Measurements from ENCODE around the gene SECTM1.

Gene SECTM1

GRCh38 chr17:82327289-82327688 is 6.3 kb downstream of the SECTM1 start:
- no peak for DNase-seq

GRCh38 chr17:82325286-82326180 is 8.0 kb downstream of the SECTM1 start:
- no peak for DNase-seq

- no peak for DNase-seq
These were observed 8.8 kb downstream of the SECTM1 start for GRCh38 chr17:82324566-82325285.

DNA sequence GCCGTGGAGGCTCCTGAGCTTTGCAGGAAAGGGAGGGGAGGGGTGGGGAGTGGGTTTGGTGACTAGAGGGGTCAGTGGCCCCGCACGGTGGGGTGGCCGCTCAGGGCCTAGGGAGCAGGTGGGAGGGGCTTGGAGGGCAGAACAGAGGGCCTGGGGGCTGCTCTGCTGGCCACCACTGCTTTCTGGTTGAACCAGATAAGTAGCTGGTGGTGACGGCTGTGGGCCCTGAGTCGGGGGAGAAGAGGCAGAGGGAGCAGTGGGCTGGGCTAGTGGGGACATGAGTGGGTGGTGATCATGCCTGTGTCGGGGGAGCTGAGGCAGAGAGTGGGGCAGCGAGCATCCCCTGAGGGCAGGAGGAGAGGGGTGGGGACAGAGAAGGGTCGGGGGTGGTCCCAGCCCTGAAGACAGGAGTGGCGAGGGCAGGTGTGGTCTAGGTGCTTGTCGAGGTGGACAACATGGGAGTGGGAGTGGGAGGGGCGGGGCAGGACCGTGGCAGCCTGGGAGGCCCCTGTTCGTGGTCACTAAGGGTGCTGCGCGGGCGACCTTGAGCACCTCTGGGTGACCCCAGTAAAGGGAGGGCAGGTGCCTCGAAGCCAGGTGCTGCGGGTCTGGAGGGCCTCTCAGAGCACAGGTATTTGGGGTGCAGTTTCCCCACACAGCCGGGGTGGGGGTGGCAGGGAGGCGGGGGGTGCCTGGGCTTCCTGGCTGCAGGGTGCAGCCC is 9.9 kb downstream of the SECTM1 start:
- no peak for DNase-seq

GRCh38 chr17:82322526-82323453 is 10.8 kb downstream of the SECTM1 start:
- no peak for DNase-seq

GRCh38 chr17:82321947-82322466 is 11.6 kb downstream of the SECTM1 start:
- no peak for DNase-seq

DNA sequence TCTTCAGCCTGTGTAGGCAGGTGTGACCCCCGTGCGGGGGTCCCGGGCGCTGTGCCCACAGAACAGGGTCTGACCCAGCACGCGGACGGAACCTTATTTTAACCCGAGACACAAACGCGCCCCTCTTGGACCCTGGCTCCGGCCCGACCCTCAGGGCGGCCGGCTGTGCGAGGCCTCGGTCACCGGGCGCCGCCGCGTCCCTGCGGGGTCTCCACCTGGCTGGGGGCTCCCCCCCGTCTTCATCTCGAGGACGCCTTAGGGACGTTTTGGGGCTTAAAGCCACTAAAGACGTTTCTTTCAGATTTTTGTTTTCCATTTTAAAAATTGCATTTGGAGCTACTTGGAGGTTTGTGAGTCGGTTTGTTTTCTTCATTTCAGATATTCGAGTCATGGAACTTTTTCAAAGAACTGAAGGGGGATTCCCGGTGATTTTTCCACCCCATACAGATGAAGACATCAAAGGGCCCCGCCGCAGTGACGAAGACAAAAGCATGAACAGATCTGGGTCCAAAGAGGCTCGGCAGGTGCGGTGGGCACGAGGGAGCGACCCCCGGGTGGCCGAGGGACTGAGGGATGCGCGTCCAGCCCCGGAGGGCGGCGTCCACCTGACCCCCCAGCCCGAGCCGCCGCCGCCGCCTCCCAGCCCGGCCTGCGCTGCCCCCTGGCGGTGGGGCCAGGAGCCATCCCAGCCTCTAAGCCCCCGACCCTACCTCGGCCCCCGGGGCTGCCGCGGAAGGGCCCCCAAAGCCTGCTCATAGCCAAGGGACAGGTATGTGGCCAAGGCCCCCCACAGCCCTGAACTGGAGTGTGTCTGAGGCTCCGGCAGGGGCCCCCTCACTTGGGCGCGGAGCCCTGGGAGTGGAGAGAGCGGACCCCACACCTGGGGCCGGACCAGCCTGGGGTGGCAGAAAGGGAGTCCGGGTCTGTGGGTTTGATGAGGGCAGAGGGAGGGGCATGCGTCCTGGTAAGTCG is 12.3 kb downstream of the SECTM1 start:
- DNase-seq = peak; percentile 79

DNA sequence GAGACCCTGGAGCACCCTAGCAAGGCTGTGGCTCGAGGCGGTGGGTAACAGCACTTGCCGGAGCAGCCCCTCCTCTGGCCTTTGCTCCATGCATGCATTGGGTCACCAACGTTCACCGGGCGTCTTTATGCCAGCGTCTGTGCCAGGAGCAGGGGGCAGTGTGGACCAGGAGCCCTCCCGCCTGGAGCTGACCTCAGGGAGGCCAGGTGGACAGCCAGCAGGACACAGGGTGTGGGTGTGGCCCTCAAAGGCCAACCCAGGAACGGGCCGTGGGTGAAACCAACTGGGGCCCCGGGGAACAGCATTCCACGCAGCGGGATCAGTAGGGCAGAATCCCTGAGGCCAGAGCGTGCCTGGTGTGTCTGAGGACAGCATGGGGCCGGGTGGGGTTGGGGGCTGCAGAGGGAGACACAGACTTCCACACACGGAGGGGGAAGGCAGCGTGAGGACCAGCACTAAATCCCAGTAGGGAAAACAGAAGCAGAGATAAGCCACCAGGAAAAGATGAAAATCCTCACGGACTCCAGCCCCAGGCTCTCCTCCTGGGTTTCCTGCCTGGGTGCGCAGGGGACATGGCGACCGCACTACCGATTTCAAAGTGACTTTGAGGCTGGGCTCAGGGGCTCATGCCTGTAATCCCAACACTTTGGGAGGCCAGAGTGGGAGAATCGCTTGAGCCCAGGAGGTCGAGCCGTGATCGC is 13.3 kb downstream of the SECTM1 start:
- no peak for DNase-seq

- DNase-seq = no peak
These were observed 13.9 kb downstream of the SECTM1 start for GRCh38 chr17:82319619-82320062.

DNA sequence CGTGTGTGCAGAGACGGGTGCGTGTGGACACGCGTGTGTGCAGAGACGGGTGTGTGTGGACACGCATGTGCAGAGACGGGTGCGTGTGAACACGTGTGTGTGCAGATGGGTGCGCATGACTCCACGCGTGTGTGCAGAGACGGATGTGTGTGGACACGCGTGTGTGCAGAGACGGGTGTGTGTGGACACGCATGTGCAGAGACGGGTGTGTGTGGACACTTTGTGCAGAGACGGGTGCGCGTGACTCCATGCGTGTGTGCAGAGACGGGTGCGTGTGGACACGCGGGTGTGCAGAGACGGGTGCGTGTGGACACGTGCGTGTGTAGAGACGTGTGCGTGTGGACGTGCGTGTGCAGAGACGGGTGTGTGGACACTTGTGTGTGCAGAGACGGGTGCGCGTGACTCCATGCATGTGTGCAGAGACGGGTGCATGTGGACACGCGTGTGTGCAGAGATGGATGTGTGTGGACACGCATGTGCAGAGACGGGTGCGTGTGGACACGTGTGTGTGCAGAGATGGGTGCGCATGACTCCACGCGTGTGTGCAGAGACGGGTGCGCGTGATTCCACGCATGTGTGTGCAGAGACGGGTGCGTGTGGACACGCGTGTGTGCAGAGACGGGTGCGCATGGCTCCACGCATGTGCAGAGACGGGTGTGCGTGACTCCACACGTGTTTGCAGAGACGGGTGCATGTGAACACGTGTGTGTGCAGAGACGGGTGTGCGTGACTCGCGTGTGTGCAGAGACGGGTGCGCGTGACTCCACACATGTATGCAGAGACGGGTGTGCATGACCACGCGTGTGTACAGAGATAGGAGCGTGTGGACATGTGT is 14.6 kb downstream of the SECTM1 start:
- no peak for DNase-seq

- no peak for DNase-seq
These were observed 15.4 kb downstream of the SECTM1 start for GRCh38 chr17:82318169-82318498.

DNA sequence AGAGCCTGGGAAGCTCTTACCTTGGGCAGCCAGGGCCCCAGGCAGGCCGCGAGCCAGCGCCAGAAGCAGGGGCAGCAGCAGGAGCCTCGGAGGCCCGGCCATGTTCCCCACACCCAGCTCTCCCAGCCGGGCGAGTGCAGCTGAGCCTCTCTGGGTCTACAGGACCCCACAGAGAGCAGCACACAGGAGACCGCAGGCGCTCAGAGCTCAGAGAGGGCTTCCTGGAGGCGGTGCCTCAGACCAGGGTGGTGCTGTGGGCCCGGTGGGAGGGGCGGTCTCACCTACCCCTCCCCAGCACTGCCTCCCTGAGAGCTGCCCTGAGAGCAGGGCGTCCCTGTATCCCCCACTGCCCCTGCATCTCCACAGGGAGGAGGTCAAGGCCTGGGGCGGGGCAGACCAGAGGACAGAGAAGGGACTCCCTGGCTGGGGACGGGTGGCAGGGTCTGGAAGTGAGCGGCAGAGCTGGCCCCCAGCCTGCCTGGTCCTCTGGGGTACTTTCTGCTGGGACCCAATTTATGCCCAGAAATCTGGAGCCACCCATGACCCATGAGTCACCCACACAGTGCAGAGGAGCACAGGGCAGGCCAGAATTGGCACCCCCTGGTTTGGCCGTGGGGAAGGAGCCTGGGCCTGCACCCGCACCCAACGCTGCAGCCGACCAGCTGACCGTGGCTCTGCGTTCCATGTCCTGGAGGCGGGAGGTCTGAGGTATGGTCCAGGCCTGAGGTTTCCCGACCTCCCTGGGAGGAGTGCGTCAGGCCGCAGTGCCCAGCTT is 16.0 kb downstream of the SECTM1 start, which contains the start of gene CD7:
Gene CD7 (minus strand): TSS at position 215 of the 775 bp plus-strand sequence. CDS start 113 bp downstream, at position 102.
- DNase-seq = peak; percentile 53

GRCh38 chr17:82316651-82317393 is 16.7 kb downstream of the SECTM1 start:
- DNase-seq = no peak

- peak; percentile 36 for DNase-seq
These were observed 17.7 kb downstream of the SECTM1 start for GRCh38 chr17:82315703-82316358.

- no peak for DNase-seq
These were observed 18.6 kb downstream of the SECTM1 start for GRCh38 chr17:82314727-82315605.
